GM18520 (cell line): ENCODE results near the gene PRSS27.
"Not testable (repeated sequence)": the region's sequence is repeated elsewhere in the genome, so short reads cannot be mapped to it uniquely, and the experiment has no call there.

Source experiments
- ATAC-seq: cut with Tn5 transposase; IDR thresholded peaks from one replicate; pipeline ENCODE4 v1.9.1; 2021; ENCODE audit not compliant: unreplicated experiment

PRSS27 gene

DNA sequence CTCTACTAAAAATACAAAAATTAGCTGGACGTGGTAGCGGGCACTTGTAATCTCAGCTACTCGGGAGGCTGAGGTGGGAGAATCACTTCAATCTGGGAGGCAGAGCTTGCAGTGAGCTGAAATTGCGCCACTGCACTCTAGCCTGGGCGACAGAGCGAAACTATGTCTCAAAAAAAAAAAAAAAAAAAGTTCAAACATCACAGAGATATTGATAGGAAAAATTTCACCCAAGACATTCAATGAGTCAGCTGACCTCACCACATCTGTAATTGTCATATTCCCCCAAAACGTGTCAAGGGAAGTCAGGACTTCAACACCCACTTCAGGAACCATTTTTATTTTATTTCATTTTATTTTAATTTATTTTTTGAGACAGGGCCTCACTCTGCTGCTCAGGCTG is 8.0 kb upstream of the PRSS27 start:
- no peak for ATAC-seq

- no peak for ATAC-seq
Observed at GRCh38 chr16:2726923-2727322, 6.9 kb upstream of the PRSS27 start.

GRCh38 chr16:2724816-2725348 is 4.9 kb upstream of the PRSS27 start:
- no peak for ATAC-seq

DNA sequence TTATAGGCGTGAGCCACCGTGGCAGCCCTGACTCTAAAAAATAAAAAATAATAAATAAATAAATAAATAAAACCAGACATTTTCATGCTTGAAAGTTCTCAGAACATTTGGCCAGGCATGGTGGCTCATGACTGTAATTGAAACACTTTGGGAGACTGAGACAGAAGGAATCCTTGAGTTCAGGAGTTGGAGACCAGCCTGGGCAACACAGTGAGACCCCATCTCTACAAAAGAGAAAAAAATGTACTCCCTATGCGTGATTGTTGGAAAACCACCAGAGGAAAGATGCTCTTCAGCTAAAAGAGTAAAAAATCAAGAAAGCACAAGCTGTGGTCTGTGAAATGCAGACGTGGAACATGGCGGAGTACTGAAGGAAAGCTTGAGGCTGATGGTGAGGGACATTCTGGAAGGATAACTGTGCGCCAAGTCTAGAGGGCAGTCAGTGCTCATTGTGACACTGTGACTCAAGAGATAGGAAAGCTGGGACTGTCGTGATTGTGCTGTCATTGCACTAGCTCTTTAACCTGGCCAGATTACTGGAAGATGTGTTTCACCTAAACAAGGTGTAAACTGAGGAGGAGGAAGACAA is 4.2 kb upstream of the PRSS27 start:
- no peak for ATAC-seq

DNA sequence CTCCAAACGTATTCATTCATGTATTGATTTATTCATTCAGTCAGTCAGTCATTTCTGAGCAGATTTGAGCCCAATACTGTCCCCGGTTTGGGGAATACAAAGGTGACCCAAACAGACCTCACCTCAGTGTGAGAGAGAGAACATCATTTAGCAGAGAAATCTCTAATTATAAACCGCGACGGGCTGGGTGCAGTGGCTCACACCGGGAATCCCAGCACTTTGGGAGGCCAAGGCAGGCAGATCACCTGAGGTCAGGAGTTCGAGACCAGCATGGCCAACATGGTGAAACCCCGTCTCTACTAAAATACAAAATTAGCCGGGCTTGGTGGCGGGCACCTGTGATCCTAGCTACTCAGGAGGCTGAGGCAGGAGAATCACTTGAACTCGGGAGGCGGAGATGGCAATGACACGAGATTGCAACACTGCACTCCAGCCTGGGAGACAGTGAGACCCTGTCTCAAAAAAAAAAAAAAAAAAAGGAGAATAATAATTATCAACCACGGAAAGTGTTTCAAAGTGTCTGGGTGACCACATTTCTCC is 1.7 kb upstream of the PRSS27 start:
- ATAC-seq, result not testable (repeated sequence)

GRCh38 chr16:2720719-2721633 is 952 bp upstream of the PRSS27 start:
- ATAC-seq, result peak; percentile 80

- no peak for ATAC-seq
Observed at GRCh38 chr16:2719328-2720063, 528 bp downstream of the PRSS27 start.

- no peak for ATAC-seq
Observed at GRCh38 chr16:2717383-2718263, 2.4 kb downstream of the PRSS27 start.

GRCh38 chr16:2716948-2717347 is 3.1 kb downstream of the PRSS27 start:
- no peak for ATAC-seq

GRCh38 chr16:2715966-2716885 is 3.8 kb downstream of the PRSS27 start:
- ATAC-seq, result no peak

- no peak for ATAC-seq
Observed at GRCh38 chr16:2715519-2715918, 4.5 kb downstream of the PRSS27 start.

DNA sequence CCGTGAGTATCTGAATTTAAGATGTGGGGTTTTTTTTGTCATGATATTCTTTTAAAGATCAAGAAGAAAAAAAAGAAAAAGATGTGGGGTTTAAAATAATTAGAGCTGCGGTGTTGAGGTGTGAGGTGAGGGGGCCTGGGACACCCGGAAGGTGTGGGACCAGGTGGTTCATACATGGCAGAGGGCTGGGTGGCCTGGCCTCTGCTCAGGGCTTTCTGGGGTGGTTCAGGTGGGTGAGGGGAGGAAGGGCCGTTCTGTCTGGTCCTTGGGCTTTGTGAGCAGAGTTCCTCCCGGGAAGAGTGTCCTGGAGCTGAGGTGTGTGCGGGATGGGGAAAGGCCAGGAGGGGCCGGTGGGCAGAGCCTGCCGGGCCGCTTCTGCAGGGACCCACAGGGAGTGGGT is 5.0 kb downstream of the PRSS27 start:
- no peak for ATAC-seq

- ATAC-seq, result no peak
Observed at GRCh38 chr16:2713985-2714774, 5.8 kb downstream of the PRSS27 start.

GRCh38 chr16:2713523-2713922 is 6.5 kb downstream of the PRSS27 start:
- ATAC-seq, result no peak

DNA sequence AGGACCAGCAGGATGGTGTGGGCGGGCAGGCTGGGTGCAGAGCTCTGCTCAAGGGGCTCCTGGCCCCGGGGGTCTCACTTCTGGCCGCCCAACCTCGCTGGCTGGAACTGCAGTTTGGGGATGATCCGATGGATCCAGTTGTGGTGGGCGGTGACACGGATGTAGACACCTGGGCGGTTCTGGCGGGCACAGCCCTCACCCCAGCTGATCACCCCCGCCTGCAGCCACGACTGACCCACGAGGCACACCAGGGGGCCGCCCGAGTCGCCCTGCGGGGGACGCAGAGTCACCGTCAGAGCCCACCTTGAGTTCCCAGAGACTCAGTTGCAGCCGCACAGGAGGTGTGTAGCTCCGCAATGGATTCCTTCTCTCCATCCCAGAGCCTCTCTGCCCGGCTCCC is 7.5 kb downstream of the PRSS27 start:
- ATAC-seq, result no peak

GRCh38 chr16:2712063-2712441 is 8.0 kb downstream of the PRSS27 start:
- ATAC-seq, result no peak

GRCh38 chr16:2711370-2712062 is 8.5 kb downstream of the PRSS27 start:
- no peak for ATAC-seq

GRCh38 chr16:2710711-2711231 is 9.3 kb downstream of the PRSS27 start:
- no peak for ATAC-seq
